Heart right ventricle (tissue), 16 donors: Measurements from ENCODE around the gene RASGRP1. TPM values are rescaled to one million over a fixed set of nuclear protein-coding genes. Genes with fewer than 3 reads are reported as not detected.

Source experiments
- ATAC-seq, 8 donors: fragments of 200-7000 bp; cut with Tn5 transposase; one replicate each; pipeline ENCODE4 v1.9.1; 2020; ENCODE audit warnings: mild to moderate bottlenecking in 8 of 8, moderate library complexity in 8 of 8, moderate number of reproducible peaks in 1 of 8
- DNase-seq, 2 donors: peaks; one replicate each; pipeline ENCODE4 v3.0.0-alpha.2; 2020
- H3K27ac ChIP-seq, 10 donors: fragments of 200-600 bp; sonication (generic) in 2 of 10; one replicate each; pipeline versions ENCODE4 v1.5.0 to v1.8.0; 2020 to 2022; ENCODE audit warnings: mild to moderate bottlenecking in 3 of 10
- H3K27me3 ChIP-seq, 7 donors: fragments of 200-600 bp; one replicate each; pipeline ENCODE4 v1.8.0; 2021 to 2022; ENCODE audit warnings: mild to moderate bottlenecking in 2 of 7
- H3K36me3 ChIP-seq, 9 donors: fragments of 200-600 bp; sonication (generic) in 1 of 9; one replicate each; pipeline versions ENCODE4 v1.5.0 to v1.8.0; 2020 to 2022; ENCODE audit warnings: mild to moderate bottlenecking in 2 of 9
- H3K4me1 ChIP-seq, 9 donors: fragments of 200-600 bp; sonication (generic) in 1 of 9; one replicate each; pipeline versions ENCODE4 v1.5.0 to v1.8.0; 2020 to 2022; ENCODE audit warnings: mild to moderate bottlenecking in 4 of 9
- H3K4me3 ChIP-seq, 10 donors: fragments of 200-600 bp; sonication (generic) in 2 of 10; one replicate each; pipeline versions ENCODE4 v1.5.0 to v1.8.0; 2020 to 2022; ENCODE audit warnings: mild to moderate bottlenecking in 7 of 10, moderate library complexity in 2 of 10
- H3K9me3 ChIP-seq, 11 donors: fragments of 200-600 bp in 10 of 11; sonication (generic) in 2 of 11; one replicate each; pipeline versions ENCODE4 v1.5.0 to v1.8.0; 2013 to 2022; ENCODE audit warnings: mild to moderate bottlenecking in 2 of 11, control low read depth in 1 of 11, moderate library complexity in 1 of 11
- CTCF ChIP-seq, 9 donors: fragments of 200-600 bp; sonication (generic) in 2 of 9; IDR thresholded peaks; one replicate each; pipeline versions ENCODE4 v1.5.0 to v1.8.0; 2021 to 2022; ENCODE audit warnings: antibody characterized with exemption in 9 of 9, mild to moderate bottlenecking in 5 of 9, moderate library complexity in 1 of 9
- WGBS, 2 donors: extraction: QIAGEN DNeasy Blood & Tissue Kit; methylation state at CpG; one replicate each; pipeline ENCODE4 v1.1.7; 2013; ENCODE audit warnings: inconsistent platforms in 1 of 2; 5-methylcytosine and 5-hydroxymethylcytosine counted together
- intact Hi-C, 10 donors: fragments of 100-400 bp; cut with DNase I; formaldehyde crosslinking; loops; one replicate each; pipeline versions ENCODE4 v1.11.1 to v1.14.2; 2022
- polyA plus RNA-seq, 2 donors: library from polyadenylated mRNA; stranded (reverse); fragments of 200-250 nt; gene quantifications; one replicate each; pipeline ENCODE4 v1.2.3, GENCODE V29; 2013
- total RNA-seq, 10 donors: library from RNA; stranded (reverse); fragmentation: NEBNext Ultra II Directional in 3 of 10; extraction: Animal tissue kit (Norgen Biotek cat#: 25700) in 3 of 10; gene quantifications; one replicate each; pipeline versions ENCODE4 v1.2.1 to v1.2.4, GENCODE V29; 2021 to 2023
- donor health status: Arrhythmogenic right ventricular cardiomyopathy.
- donor health status: ischemic (EF 13 %, LVEDD 7.1; RV severe dilation, severe dysfunction).
- donor health status: healthy with polysubstance abuse.
- donor health status: DM: no; HTN: yes; CAD: no.
- donor health status: DM: no; HTN: no; CAD: no.
- donor health status: ischemic (EF 25% LVEDD 6.9; RV normal size, moderate dysfunction).
- donor health status: ischemic (EF 25% LVEDD 5.7; RV mildly dilated, moderate dysfunction).
- donor health status: healthy.
- donor health status: DM: yes; HTN: yes; CAD: no.
- donor health status: Ischemic cardiomyopathy.
- donor health status: ischemic (EF 35%, LVEDD 5.7; RV mildly dilated, moderate dysfunction).
- donor health status: nonischemic (EF 11% LVEDD 7.7; RV severe dilation, severe dysfunction).
- donor health status: DM: yes; HTN: yes; CAD: no.
- donor health status: PGD.
- donor health status: ischemic (EF 29% LVEDD 5.4; RV normal size, mild dysfunction).
- donor health status: nonischemic (EF 23%, LVEDD 6.1; RV moderate dilation, normal function).

RASGRP1 gene
- total and polyA plus RNA-seq, 12 donors: 0.04 to 3.0 (median 0.42) TPM; not detected in 1

GRCh38 chr15:38528294-38528693 lies 36.3 kb downstream of the RASGRP1 start:
- no peak for ATAC-seq
- H3K27me3 ChIP-seq: no peaks in the 10 kb centered on the region
- intact Hi-C loops: no loop called here

GRCh38 chr15:38526158-38526557 lies 38.5 kb downstream of the RASGRP1 start:
- Histone ChIP-seq H3K9me3 (no peaks in the 10 kb centered on the region), H3K4me1 (peaks cover 0 to 3% (median 0%) of the 10 kb centered on the region in 9 donors), H3K4me3 (no peak overlapping the region), H3K27me3 (peaks cover 0 to 4% (median 0%) of the 10 kb centered on the region in 7 donors), H3K36me3 (no peaks in the 10 kb centered on the region), H3K27ac (no peak overlapping the region)
- intact Hi-C loops: no loop called here
- ATAC-seq (no peak), DNase-seq (no peak)
- 82 to 86% methylated on average over 2 of the region's 2 CpGs for WGBS, 2 donors
- TF ChIP-seq CTCF (IDR thresholded peaks at IDR 0.05): no peak

More at GRCh38 chr15:38528294-38528693, 36.3 kb downstream of the RASGRP1 start:
- WGBS, 2 donors: 90 to 94% methylated on average over 1 of the region's 1 CpG
- Histone ChIP-seq H3K4me1 (peaks cover 0 to 3% (median 0%) of the 10 kb centered on the region in 9 donors), H3K9me3 (no peaks in the 10 kb centered on the region), H3K27ac (no peak overlapping the region), H3K36me3 (no peaks in the 10 kb centered on the region), H3K4me3 (no peak overlapping the region)
- TF ChIP-seq CTCF (IDR thresholded peaks at IDR 0.05): no peak
- DNase-seq: no peak

GRCh38 chr15:38525489-38525888 lies 39.1 kb downstream of the RASGRP1 start:
- no peak for TF ChIP-seq CTCF (IDR thresholded peaks at IDR 0.05)
- Histone ChIP-seq H3K36me3 (no peaks in the 10 kb centered on the region), H3K4me3 (no peak overlapping the region), H3K4me1 (peaks cover 0 to 3% (median 0%) of the 10 kb centered on the region in 9 donors), H3K27me3 (peaks cover 0 to 5% (median 0%) of the 10 kb centered on the region in 7 donors), H3K27ac (no peak overlapping the region), H3K9me3 (no peaks in the 10 kb centered on the region)
- intact Hi-C loops: no loop called here
- DNase-seq (no peak), ATAC-seq (no peak)
- WGBS, 2 donors: 89% methylated on average over 6 of the region's 6 CpGs

- WGBS, 2 donors: 86 to 89% methylated on average over 5 of the region's 5 CpGs
- no peak for ATAC-seq
- no peak overlapping the region for H3K27ac ChIP-seq
- H3K27me3 ChIP-seq: peaks cover 0 to 11% (median 0%) of the 10 kb centered on the region in 7 donors
- TF ChIP-seq CTCF (IDR thresholded peaks at IDR 0.05): no peak
- intact Hi-C loops: no loop called here
- no peak for DNase-seq
- no peaks in the 10 kb centered on the region for H3K4me1 ChIP-seq
- H3K36me3 ChIP-seq: no peaks in the 10 kb centered on the region
- H3K9me3 ChIP-seq: no peaks in the 10 kb centered on the region
- H3K4me3 ChIP-seq: no peak overlapping the region
Observed at GRCh38 chr15:38524156-38524555, 40.5 kb downstream of the RASGRP1 start.
